Inflammatory macrophage treated with lipopolysaccharide for 4 hours (primary cell): ENCODE measurements around the gene METTL25B.

ENCODE experiments used
- DNase-seq: peaks from one replicate; pipeline ENCODE4 v3.0.0-alpha.2; 2020

The METTL25B gene

DNA sequence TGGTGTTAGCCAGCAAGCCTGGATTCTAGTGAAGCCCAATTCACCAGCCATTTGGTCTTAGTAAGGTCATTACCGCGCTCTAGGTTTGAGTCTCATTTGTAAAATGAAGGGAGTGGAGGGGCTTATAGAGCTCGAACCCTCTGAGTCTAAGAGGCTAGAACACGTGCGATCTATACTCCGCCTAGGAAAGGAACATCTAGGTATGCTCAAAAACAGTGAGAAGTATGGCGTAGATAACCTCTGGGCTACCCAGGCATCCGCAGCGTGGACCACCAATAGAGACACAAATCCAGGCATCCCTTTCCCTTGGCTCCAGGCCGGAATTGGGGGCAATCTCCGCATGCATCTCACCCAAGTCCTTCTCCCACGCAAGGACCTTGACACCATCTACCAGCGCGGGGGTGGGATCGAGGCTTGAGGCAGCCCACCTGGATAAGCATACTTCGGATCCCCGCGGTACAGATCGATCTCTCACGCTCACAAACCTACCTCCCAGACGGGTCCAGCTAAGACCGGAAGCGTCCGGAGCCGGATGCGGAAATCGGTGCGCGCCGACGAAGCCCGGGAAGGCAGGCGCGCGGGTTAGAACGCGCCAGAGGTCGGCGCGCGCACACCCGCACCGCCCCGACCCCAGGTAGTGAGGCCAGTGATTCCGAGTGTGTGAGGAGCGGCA is at the start of gene METTL25B:
TSS of gene METTL25B (plus strand) at position 544 of the 673 bp plus-strand sequence. CDS start 636 bp downstream, outside the sequence.
- peak; percentile 82 for DNase-seq

DNA sequence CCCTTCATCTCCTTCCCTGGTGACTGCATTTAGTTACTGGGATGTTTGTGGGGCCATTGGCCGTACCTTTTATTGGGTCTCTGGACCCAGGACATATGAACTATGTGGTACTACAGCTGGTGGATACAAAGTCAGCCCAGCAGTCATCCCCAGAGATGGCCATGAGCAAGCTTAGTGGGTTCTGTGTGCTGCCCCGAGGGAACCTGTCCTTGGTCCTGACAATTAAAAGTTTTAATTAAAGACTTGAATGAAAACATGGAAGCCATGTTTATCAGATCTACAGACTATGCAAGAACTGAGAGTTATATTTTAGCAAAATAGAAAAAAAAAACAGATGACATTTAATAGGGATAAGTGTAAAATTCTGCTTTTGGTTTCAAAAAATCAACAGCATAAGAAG is 48.2 kb upstream of the METTL25B start:
- DNase-seq, result no peak

DNA sequence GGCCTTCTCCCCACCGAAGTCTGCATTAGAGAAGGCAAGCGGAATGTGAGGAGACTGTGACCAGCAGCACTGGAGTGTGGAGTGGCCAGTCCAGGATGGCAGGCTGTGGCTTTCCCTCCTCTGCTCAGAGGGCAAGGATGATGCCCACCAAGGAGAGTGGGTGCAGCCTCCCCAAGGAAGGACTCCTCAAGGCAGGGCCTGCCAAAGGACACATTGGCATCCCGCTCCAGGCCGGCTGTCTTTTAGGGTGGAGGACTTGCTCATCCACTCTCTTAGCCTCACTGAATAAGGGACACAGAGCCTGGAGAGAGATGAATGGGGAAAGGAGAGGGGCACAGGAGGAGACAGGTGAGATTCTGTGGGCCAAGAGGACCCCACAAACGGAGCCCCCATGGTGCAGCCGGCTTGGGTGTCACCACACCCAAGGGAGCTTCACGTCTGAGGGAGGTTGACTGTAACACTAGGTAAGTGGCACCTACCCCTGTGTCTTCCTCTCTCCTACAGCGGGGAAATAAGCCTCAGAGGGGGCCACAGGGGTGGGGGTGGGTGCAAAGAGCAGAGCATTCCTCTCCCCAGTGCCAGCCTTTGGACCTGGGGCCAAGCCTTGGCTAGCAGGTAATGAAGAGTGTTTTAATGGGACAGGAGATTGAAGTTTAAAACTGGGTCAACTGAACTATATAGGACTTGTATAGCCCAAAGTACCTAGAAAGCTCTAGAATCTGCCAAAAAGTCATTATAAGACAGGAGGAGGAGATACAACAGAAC is 46.9 kb upstream of the METTL25B start:
- no peak for DNase-seq

DNA sequence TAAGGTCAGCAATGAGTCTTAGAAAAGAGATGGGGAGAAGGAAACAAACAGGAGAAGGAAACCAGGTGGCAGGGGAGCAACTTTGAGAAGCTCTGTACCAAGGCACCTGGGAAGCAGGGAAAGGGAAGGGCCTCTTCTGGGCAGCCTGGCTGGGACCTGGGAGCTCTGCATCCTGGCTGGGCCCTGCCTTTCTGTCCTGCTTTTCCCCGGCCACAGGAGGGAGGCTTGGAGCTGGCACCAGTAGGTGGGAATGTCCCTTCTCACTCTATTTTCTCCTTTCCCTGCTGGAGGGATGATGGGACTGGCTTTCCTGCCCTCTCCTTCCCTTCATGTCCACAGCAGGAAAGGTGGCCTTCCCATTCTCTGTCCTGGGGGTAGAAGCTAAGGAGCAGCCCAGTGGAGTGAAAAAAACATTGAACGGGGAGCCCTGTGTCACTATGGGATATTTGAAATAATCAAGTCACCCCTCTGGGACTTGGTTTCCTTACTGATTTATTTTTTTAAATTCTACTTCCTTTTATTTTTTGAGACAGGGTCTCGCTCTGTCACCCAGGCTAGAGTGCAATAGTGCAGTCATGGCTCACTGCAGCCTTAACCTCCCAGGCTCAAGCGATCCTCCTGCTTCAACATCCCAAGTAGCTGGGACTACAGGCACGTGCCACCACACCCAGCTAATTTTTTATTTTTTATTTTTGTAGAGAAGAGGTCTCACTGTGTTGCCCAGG is 45.9 kb upstream of the METTL25B start:
- DNase-seq, result no peak

DNA sequence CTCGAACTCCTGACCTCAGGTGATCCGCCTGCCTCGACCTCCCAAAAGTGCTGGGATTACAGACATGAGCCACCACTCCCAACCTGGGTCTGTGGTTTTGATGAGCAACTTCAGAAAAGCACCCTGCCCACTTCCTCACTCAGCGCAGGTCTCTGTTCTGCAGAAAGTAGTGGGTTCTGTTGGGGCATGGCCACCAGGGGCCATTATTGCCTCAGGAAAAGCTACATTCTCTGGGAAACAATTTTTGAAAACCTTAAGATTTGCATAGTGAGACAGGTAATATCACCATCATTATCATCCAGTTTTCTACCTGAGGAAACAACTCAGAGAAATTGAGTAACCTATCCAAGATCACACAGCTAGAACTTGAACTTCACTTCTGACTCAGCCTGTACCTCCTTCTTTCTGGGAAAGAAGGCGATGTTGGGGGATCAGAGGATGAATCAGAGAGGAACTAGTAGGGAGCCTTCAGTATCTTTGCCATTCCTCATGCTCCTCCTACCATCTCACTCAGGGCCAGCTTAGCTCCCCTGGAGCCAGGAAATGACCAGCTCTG is 44.0 kb upstream of the METTL25B start:
- no peak for DNase-seq

DNA sequence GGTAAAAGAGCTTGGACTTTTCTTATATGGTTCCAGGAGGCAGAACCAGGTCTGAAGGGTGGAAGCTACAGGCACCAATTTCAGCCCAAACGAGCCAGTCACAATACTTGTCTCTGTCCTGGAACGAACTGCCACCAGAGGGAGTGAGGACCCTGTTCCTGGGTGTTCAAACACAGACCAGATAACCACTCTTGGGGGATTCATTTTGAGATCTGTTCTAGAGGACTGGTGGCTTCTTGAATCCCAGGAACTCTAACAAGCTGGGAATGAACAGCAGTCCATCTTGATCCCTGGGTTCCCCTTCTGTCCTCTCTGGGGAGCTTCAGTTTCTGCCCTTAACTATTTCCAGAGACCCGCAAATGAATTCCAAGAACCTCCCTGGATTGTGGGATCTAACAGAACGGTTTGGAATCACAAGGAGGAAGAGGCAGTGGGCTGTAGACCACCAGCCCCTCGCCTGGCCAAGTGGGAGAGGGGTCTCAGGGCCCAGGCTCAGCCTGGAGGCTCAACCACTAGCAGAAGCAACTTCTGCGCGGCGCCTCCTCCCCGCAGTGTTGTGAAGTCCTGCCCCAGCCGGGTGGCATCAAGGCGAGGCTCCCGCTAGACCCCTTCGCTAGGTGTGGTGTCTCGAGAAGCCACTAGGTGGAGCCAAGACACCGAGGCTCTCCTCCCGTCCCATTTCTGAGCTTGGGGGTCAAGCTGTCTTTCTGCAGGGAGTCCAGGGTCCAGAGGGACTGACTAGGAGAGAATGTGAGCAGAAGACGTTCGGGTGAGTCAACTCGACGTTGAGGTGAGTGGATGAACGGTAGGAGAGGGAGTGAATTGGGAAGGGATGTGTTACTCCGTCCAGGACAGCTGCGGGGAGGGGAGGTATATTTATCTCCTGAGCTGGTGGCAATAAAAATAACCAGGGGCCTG is 39.0 kb upstream of the METTL25B start:
- DNase-seq, result peak; percentile 74

DNA sequence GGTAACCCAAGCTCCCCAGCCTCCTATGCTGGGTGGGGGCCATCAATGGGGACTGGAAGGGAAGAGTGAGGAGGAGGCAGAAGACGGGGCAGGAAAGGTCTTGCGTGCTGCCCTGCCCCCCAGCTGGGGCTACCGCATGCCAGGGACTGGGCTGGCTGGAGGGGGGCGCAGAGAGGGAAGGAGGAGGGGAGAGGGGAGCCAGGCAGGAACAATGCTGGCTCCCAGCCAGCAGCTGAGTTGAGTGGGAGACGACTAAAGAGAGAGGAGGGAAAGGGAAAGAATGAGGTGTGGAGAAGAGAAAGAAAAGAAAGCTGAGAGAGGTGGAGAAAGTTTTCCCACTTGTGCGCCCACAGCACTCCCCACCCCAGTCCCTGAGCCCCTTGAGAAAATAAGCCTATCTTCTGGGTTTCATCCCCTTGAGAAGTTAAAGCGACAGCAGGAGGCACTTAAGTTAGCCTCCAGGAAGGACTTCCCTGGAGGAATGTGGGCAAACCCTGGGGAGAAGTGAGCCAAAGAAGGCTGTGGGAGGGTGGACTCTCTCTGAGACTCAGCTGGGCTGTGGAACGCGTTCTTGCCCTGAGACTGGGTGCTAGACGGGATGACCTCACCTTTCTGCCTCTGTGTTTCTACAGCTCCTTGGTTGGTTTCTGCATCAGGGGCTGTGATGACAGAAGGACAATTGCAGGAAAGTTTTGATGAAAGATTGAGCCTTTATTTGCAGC is 38.2 kb upstream of the METTL25B start:
- peak; percentile 65 for DNase-seq

DNA sequence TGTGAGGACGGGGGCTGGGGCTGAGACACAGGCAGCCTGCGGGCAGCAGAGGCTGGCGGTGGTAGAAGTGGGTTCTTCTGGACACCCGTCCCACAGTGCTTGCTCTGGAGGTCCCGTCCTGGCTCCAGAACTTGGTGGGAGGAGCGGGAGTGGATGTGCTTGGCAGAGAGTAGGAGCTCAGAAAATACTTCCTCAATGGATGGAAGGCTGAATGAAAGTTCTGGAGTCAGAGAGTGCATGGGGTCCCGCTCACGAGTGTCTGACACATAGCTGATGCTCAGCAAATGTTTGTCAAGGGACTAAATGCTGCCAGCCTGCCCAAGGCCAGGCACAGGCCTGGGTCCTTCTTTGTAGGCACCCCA is 37.6 kb upstream of the METTL25B start:
- DNase-seq, result peak; percentile 49

DNA sequence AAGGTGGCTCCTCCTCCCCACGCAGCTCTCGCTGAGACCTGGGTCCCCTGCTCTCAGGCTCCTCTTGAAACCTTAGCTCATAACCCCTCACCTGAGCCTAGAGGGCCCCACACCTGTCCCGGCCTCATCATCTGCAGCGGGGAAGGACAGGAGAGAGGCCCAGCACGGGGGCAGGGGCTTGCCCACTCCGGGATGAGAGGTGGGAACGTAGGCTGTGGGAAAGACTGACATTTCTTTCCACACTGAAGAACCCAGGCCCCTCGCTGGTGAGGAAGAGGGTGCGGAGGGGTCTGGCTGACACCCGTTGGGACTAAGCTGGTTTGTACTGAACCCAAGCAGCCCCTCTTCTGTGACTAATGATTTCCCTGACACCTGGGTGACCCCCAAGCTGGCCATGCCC is 37.1 kb upstream of the METTL25B start:
- DNase-seq, result no peak

DNA sequence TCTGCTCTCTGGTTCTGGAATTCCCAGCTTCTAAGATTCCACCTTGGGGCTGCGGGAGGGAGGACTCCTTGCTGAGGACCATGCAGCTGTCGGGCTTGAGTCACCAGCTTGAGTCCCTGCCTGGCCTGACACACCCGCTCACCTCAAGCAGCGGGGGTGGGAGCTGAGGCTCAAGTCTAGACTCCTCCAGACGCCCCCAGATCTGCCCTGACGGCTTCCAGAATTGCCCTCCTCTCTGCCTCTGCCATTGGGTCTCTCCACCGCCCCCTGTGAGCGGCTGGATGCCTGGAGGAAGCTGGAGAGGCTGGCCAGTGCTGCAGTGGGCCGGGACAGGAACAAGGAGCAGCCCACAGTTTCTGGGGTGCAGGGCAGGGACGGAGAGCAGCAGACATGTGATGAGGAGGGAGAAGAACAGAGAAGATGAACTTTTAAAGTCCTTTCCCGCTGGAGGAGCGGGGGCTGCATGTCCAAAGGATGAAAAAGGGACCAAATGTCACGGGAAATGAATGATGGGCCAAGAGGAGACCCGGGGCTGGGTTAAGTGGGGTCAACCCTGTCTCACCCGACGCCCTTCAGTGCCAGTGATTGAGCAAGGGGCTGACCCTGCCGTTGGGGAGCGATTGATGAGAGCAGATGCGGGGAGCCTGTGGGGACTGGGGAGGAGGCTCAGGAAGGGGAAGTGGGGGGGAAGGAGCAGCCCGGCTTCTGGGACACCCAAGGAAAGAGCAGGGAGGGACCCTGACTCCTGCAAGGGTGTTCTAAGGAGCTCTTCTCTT is 36.4 kb upstream of the METTL25B start:
- DNase-seq, result peak; percentile 53

DNA sequence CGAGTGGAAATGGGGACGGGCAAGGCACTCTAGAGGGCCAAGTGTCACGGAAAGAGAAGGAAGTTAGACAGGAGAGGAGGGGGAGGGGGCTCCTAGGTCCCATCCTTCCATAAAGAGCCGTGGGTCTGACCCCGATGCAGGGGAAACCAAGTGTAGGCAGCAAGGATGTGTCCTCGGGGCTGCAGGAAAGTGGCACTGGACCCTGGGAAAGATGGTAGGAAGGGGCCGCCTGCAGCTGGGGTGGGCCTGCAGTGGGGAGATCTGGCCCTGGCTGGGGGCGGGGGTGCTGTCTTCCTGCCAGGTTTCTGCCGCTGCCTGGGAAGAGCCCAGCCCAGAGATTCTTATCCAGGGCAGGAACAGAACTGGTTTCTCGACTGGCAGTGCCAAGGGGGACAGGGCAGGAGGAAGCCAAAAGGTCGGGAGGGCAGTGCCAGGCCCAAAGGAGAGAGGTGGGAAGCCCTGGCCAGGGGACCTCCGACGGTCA is 35.8 kb upstream of the METTL25B start:
- DNase-seq, result no peak

DNA sequence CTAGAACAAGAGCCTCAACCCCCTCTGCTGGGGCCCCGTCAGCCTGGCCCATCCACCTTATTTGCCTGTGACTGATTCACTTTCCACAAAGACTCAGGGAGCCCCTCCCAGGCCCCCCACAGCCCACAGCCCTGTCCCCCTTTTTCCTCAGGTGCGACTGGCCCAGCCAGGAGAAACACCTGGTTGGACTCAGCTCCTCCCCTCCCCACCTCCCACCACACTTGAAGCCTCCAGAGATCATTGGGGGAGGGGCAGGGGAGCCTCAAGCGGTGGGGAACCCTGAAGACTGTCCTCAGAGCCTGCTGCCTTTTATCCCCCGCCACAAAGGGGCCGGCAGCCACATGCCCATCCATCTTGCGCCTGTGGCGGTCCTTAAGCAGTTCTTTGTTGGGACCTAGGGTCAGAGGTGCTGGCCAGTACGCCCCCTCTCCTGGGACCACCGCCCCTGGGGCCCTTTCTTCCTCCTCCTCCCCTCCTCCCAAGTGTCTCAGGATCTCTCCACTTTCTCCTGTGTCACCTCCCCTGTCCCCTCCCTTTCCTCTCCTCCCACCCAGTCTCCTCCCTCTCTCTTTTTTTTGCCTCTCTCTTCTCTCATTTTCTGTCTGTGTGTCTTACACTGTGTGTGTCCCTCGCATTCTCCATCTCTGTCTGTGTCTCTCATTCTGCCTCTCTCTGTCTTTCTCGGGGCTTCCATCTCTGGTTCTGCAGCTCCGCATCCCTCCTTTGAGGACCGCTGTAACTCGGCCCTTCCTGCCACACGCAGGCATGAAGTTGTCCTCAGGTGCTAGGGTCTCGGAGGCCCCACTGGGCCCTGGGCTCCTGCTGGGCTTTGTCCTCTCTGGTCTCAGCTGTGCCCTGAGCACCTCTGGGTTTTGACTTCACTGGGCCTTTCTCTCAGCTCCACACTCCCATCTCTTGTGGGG is 35.1 kb upstream of the METTL25B start:
- no peak for DNase-seq

DNA sequence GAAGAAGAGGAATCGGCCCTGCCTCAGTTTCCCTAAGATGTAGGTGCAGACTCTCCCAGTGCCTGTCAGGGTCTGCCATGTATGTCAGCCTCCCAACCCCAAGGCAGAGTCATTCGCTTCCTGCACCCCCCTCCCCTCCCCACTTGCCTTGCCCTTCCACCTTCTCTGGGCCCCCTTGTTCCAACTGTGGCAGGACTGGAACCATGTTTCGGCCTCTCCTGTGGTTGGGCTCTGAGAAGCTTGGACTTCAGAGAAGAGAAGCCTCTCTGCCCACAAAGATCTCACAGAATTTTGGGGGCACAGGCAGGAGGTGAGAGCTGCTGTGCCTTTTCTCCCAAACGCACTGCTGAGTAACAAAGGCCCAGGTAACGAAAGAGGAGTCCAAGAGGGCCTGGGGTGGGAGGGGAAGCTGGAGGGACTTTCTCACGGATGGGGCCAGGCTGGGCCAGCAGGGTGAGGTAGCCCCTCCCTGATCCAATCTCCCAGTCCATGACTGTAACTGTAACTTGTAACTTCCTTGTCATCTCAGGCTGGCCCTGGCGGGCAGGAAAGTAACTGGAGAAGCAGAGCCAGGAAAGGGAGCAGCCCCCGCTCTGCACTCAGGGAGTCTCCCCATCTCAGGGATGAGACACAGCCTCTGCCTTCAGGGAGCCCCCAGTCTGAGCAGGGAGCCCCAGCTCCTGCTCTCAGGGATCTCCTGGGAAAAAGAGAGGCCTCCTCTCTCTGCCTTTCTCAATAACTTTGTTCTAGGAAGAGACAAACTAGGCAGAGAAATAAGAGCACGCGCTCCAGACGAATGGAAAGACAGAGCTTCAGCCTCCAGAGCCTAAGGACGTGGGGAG is 34.2 kb upstream of the METTL25B start:
- DNase-seq, result peak; percentile 22

DNA sequence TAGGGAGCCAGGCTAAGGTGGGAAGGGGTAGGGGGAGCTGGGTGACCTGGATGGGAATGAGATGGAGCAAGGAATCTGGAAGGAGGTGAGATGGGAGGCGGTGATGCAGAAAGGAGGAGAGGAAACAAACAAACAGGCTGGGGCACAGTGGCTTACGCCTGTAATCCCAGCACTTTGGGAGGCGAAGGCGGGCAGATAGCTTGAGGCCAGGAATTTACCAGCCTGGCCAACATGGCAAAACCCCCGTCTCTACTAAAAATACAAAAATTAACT is 33.6 kb upstream of the METTL25B start:
- DNase-seq, result no peak

DNA sequence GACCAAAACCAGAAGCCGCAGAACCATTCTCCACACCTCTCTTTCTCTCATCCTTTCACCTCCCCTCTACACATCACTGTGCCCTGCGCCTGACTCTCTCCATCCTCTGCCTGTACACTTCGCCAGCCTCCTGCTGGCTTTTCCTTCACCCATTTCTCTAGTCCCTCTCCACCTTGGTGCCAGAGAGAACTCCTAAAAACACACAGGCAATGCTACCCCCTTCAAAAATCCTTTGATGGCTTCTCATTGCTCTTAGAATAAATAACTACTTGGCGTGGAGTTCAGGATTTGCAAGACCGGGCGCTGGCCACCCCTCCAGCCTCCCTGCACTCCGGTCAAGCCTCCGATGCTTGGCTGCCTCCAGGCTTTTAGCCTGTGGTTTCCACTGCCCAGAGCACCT is 31.5 kb upstream of the METTL25B start:
- no peak for DNase-seq

DNA sequence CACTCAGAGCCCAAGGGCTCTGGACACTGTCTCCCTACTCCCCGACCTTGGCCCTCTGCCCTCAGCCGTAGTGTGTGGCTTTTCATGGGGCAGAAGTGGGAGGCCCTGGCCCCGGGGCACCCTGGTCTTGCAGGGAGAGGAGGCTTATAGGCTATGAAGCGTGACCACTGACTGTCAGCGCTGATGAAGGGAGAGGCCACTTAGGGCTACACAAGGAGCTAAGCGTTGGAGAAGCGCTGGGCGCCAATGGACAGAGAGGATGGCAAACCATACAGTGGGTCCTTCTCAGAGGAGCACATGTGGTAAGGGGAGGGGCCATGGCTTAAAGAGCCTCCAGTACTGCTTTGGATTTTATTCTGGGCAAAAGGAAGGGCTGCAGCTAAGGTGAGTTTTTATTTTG is 30.8 kb upstream of the METTL25B start:
- DNase-seq, result no peak

DNA sequence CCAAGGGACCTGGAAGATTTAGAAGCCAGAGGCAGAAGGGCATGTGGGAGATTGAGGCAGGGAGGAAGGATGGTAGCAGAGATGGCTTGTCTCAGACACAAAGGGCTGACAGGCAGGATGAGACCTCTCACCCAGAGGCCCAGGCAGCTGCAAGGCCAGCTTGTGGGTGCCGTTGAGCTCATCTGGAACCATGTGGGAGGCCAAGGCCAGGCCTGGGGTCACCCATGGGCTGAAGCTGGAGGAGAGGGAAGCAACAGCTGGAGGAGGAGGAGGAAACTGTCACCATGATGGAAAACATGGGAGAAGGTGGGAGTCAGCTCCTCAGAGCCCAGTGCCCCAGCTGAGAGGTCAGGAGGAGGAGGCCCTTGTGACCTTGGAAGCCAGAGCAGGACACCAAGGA is 29.3 kb upstream of the METTL25B start:
- peak; percentile 27 for DNase-seq

DNA sequence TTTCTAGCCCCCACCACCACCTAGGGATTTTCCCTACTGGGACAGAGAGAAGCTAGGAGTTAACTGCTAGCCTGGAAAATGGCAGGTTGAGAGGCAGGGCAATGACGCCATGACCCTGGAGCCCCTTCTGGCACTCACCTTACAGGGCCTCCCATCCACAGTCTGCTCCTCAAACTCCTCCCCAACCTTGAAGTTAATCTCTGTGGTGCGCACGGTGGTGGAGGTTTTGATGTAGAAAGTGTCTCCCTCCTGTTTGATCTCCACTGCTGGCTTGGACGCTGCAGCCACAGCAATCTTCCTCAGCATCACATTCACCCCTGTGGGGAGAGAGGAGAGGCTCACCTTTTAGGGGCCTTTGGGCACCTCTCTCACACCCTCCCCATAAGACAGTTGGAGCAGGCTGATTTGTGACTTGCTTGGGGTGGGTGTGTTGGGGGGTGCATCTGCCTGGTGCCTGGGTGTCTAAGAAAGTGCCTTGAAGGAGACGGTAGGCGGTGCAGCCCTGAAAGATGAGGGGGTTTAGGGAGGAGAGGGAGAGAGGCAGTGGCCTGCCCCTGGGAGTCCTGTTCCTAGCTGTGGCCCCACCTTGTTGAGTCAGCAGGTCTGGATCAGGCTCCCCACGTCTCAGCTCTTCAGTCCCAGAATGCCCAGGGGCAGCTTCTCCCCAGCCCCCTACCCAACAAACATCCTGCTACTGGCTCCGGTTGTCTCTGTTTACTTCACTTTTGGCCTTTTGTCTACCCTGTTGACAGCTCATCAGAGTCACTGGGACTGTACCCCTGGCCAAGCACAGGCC is 27.3 kb upstream of the METTL25B start:
- no peak for DNase-seq
